Measurements from ENCODE around the gene ACOT7. TPM values are rescaled to one million over a fixed set of nuclear protein-coding genes. Genes with fewer than 3 reads are reported as not detected.

The ACOT7 gene
- total RNA-seq, 4 donors from 2014 or later, result 5.6 to 55.0 (median 31.0) TPM

GRCh38 chr1:6263716-6264115 is 129.9 kb downstream of the ACOT7 start:
- Histone ChIP-seq H3K27me3 (peaks cover 20% of the 10 kb centered on the region), H3K36me3 (no peaks in the 10 kb centered on the region), H3K27ac (no peak overlapping the region)

GRCh38 chr1:6262555-6263420 is 130.8 kb downstream of the ACOT7 start:
- 40 to 74% methylated on average over 1 to 24 of the region's 25 CpGs for whole genome bisulfite sequencing, 2 donors (ENCODE audit: low coverage in 1 of 2)
- DNase-seq, result peak; percentile 36
- in situ Hi-C loops (cut with MboI; ENCODE audit: low pct_ligation_motif_present in 1 of 4, low pct_unique_long_range_greater_than_20kb in 1 of 4, low sequenced_read_pairs in 3 of 4), result no loop called here
- peak overlapping the region in 1 of 4 donors; percentile 1 for H3K27ac ChIP-seq
- H3K27me3 ChIP-seq, result peaks cover 20% of the 10 kb centered on the region
- no peak for TF ChIP-seq EP300 (IDR thresholded peaks at IDR 0.05; ENCODE audit: low read depth)
- no peak for TF ChIP-seq POLR2A (IDR thresholded peaks at IDR 0.05)
- TF ChIP-seq CTCF (IDR thresholded peaks at IDR 0.05), result no peak
- no peak for TF ChIP-seq POLR2AphosphoS5 (IDR thresholded peaks at IDR 0.05)
- H3K4me3 ChIP-seq, result no peak overlapping the region
- H3K9me3 ChIP-seq, result no peaks in the 10 kb centered on the region
- intact Hi-C loops (cut with DNase I; ENCODE audit: low total_unique reads), result no loop called here
- H3K36me3 ChIP-seq, result no peaks in the 10 kb centered on the region
- peaks cover 5 to 25% (median 22%) of the 10 kb centered on the region in 4 donors for H3K4me1 ChIP-seq

More at GRCh38 chr1:6263716-6264115, 129.9 kb downstream of the ACOT7 start:
- intact Hi-C loops (cut with DNase I; ENCODE audit: low total_unique reads) (no loop called here), in situ Hi-C loops (cut with MboI; ENCODE audit: low pct_ligation_motif_present in 1 of 4, low pct_unique_long_range_greater_than_20kb in 1 of 4, low sequenced_read_pairs in 3 of 4) (no loop called here)
- no peak for TF ChIP-seq CTCF (IDR thresholded peaks at IDR 0.05)
- no peak for TF ChIP-seq POLR2A (IDR thresholded peaks at IDR 0.05)
- no peak for TF ChIP-seq EP300 (IDR thresholded peaks at IDR 0.05; ENCODE audit: low read depth)
- no peak for TF ChIP-seq POLR2AphosphoS5 (IDR thresholded peaks at IDR 0.05)
- H3K4me1 ChIP-seq, result peaks cover 5 to 24% (median 22%) of the 10 kb centered on the region in 4 donors
- DNase-seq, result no peak
- no peak overlapping the region for H3K4me3 ChIP-seq
- 75% methylated on average over 6 of the region's 7 CpGs; no CpG with 5 or more reads in 1 of the 2 donors for WGBS, 2 donors (ENCODE audit: low coverage in 1 of 2)
- H3K9me3 ChIP-seq, result no peaks in the 10 kb centered on the region

- no peaks in the 10 kb centered on the region for H3K36me3 ChIP-seq
- 34% methylated on average over 15 of the region's 15 CpGs; no CpG with 5 or more reads in 1 of the 2 donors for WGBS, 2 donors (ENCODE audit: low coverage in 1 of 2)
- DNase-seq, result no peak
- H3K9me3 ChIP-seq, result no peaks in the 10 kb centered on the region
- peak overlapping the region in 3 of 4 donors; percentile 43 to 70 (median 69) for H3K27ac ChIP-seq
- intact Hi-C loops (cut with DNase I; ENCODE audit: low total_unique reads) (no loop called here), in situ Hi-C loops (cut with MboI; ENCODE audit: low pct_ligation_motif_present in 1 of 4, low pct_unique_long_range_greater_than_20kb in 1 of 4, low sequenced_read_pairs in 3 of 4) (no loop called here)
- peak overlapping the region in 3 of 4 donors; percentile 58 to 66 (median 65) for H3K4me3 ChIP-seq
- H3K4me1 ChIP-seq, result peaks cover 5 to 25% (median 22%) of the 10 kb centered on the region in 4 donors
- peaks cover 20% of the 10 kb centered on the region for H3K27me3 ChIP-seq
- TF ChIP-seq EP300 (IDR thresholded peaks at IDR 0.05; ENCODE audit: low read depth), result no peak
- no peak for TF ChIP-seq POLR2AphosphoS5 (IDR thresholded peaks at IDR 0.05)
- TF ChIP-seq CTCF (IDR thresholded peaks at IDR 0.05), result no peak
- TF ChIP-seq POLR2A (IDR thresholded peaks at IDR 0.05), result no peak
These were observed 132.0 kb downstream of the ACOT7 start for GRCh38 chr1:6261615-6261995.

GRCh38 chr1:6260961-6261614 is 132.5 kb downstream of the ACOT7 start, which contains the start of gene GPR153:
TSS of gene GPR153 (minus strand) at chr1:6261098. CDS start at chr1:6254905, 6,193 bp downstream.
- TF ChIP-seq EP300 (IDR thresholded peaks at IDR 0.05; ENCODE audit: low read depth) (no peak), CTCF (IDR thresholded peaks at IDR 0.05) (no peak)
- Histone ChIP-seq H3K27ac (peak within 1 kb of the TSS; percentile 58 to 82 (median 79)), H3K36me3 (no peaks in the 10 kb centered on the region), H3K9me3 (no peaks in the 10 kb centered on the region), H3K4me3 (peak within 1 kb of the TSS; percentile 36 to 75 (median 62)), H3K4me1 (peaks cover 5 to 25% (median 22%) of the 10 kb centered on the region in 4 donors), H3K27me3 (peaks cover 20% of the 10 kb centered on the region)
- intact Hi-C loops (cut with DNase I; ENCODE audit: low total_unique reads) (no loop called here), in situ Hi-C loops (cut with MboI; ENCODE audit: low pct_ligation_motif_present in 1 of 4, low pct_unique_long_range_greater_than_20kb in 1 of 4, low sequenced_read_pairs in 3 of 4) (no loop called here)
- WGBS, 2 donors (ENCODE audit: low coverage in 1 of 2), result 5% methylated on average over 12 of the region's 78 CpGs; no CpG with 5 or more reads in 1 of the 2 donors
- DNase-seq, result peak; percentile 48

Data from transverse colon (tissue), 4 donors.